ENCODE results near the gene SIRT7.
A peak's percentile ranks its signal among the peaks of the same experiment; 100 is the strongest.

The SIRT7 gene

DNA sequence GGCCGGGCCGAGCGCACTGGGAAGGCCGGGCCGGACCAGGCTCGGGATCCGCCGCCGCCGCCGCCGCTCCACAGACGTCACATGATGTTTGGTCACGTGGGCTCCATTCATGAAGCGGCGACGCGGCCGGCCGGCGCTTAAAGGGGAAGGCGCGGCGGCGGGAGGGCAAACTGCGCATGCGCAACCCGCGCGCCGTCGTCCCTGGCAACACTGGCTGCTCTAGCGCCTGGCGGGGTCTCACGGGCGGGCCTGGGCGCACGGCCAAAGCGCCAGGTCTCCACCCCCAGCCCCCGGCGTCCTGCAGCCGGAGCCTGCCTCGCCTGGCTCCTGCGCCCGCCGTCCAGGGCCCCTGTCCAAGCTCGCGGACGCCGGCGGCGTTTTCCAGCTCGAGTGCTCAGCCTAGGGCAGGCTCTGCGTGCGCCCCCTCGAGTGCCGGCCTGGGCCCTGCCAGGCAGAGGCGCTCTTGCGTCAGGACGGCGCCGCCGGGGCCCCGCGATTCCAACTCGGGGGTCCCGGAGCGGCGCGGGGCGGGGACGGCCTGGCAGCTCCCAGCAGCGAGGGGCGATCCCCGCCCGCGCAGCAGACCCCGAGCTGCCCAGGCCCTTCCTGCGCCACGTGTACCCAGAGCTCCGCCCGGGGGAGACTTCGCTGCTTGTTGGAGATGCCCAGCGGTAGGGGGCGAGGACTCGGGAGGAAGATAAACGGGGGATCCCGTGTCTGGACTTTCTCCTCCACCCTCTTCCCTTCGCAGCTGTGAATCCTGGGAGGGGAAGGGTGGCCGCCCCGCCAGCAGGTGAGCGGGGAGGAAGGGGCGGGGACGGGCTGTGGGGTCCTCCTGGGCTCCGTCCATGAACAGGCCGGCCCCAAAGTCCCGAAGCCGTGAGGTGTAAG is 9.9 kb upstream of the SIRT7 start, which contains the start of gene MAFG:
MAFG (minus strand) TSS at position 83 of the 891 bp plus-strand sequence. CDS start 4,550 bp downstream, outside the sequence.
- H3K79me2 ChIP-seq (ENCODE audit: low read length), result peaks cover 52% of the 10 kb centered on the region

DNA sequence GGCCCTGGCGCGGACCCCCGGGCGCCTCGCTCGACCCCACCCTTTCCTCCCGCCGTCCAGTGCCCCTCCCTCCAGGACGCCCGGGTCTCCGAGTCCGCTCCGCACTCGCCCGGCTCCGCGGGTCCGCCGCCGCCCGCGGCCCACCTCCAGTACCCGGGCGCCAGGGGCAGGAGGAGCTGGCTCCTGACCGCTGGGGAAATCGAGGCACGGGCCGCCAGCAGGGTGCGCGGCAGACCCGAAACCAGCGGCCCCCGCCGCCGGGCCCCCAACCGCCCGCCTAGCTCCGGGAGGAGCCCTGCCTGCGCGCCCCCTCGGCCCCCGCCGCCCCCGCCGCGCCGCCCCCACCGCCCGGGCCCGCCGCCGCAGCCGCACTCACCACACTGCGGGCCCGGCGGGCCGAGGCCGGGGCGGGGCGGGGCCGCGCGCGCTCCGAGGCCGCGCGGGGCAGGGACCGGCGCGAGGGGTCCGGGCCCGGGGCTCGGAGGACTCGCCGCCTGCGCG is 9.2 kb upstream of the SIRT7 start:
- Histone ChIP-seq H3K9ac (ENCODE audit: low read length) (peak overlapping the region; percentile 86), H3K79me2 (ENCODE audit: low read length) (peaks cover 59% of the 10 kb centered on the region), H4K20me1 (ENCODE audit: insufficient read depth, low read length) (peaks cover 24% of the 10 kb centered on the region), H3K4me2 (ENCODE audit: low read length) (peak overlapping the region; percentile 74), H2AFZ (ENCODE audit: low read depth, low read length) (no peak overlapping the region), H3K9me3 (ENCODE audit: insufficient read depth, low read length) (no peaks in the 10 kb centered on the region), H3K4me3 (ENCODE audit: low read length) (peak overlapping the region; percentile 95), H3K4me1 (ENCODE audit: low read length) (peaks cover 13% of the 10 kb centered on the region; the same call in 1 of the 2 replicates), H3K27me3 (ENCODE audit: low read depth, low read length) (no peaks in the 10 kb centered on the region), H3K27ac (ENCODE audit: low read length) (peak overlapping the region; percentile 69), H3K36me3 (replicated peaks; ENCODE audit: low read depth, low read length) (no peaks in the 10 kb centered on the region)
- TF ChIP-seq EZH2phosphoT487 (IDR thresholded peaks at IDR 0.05; ENCODE audit: low read depth), result no peak
- TF ChIP-seq, protein P1, sequence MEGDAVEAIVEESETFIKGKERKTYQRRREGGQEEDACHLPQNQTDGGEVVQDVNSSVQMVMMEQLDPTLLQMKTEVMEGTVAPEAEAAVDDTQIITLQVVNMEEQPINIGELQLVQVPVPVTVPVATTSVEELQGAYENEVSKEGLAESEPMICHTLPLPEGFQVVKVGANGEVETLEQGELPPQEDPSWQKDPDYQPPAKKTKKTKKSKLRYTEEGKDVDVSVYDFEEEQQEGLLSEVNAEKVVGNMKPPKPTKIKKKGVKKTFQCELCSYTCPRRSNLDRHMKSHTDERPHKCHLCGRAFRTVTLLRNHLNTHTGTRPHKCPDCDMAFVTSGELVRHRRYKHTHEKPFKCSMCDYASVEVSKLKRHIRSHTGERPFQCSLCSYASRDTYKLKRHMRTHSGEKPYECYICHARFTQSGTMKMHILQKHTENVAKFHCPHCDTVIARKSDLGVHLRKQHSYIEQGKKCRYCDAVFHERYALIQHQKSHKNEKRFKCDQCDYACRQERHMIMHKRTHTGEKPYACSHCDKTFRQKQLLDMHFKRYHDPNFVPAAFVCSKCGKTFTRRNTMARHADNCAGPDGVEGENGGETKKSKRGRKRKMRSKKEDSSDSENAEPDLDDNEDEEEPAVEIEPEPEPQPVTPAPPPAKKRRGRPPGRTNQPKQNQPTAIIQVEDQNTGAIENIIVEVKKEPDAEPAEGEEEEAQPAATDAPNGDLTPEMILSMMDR (IDR thresholded peaks at IDR 0.05; ENCODE audit: low read depth, low read length), result peak; percentile 8; the same call in 1 of the 2 replicates

More for the DNA sequence above, 9.9 kb upstream of the SIRT7 start, which contains the start of gene MAFG:
- H3K9ac ChIP-seq (ENCODE audit: low read length), result peak within 1 kb of the TSS; percentile 86
- peaks cover 13% of the 10 kb centered on the region; the same call in 1 of the 2 replicates for H3K4me1 ChIP-seq (ENCODE audit: low read length)
- H3K27ac ChIP-seq (ENCODE audit: low read length), result peak within 1 kb of the TSS; percentile 69
- TF ChIP-seq EZH2phosphoT487 (IDR thresholded peaks at IDR 0.05; ENCODE audit: low read depth), result no peak
- TF ChIP-seq, protein P1 (IDR thresholded peaks at IDR 0.05; ENCODE audit: low read depth, low read length), result peak; percentile 65
- no peaks in the 10 kb centered on the region for H3K36me3 ChIP-seq (replicated peaks; ENCODE audit: low read depth, low read length)
- peak within 1 kb of the TSS; percentile 80 for H3K4me2 ChIP-seq (ENCODE audit: low read length)
- H2AFZ ChIP-seq (ENCODE audit: low read depth, low read length), result no peak within 1 kb of the TSS
- peaks cover 24% of the 10 kb centered on the region for H4K20me1 ChIP-seq (ENCODE audit: insufficient read depth, low read length)
- peak within 1 kb of the TSS; percentile 95 for H3K4me3 ChIP-seq (ENCODE audit: low read length)
- H3K27me3 ChIP-seq (ENCODE audit: low read depth, low read length), result no peaks in the 10 kb centered on the region
- H3K9me3 ChIP-seq (ENCODE audit: insufficient read depth, low read length), result no peaks in the 10 kb centered on the region

DNA sequence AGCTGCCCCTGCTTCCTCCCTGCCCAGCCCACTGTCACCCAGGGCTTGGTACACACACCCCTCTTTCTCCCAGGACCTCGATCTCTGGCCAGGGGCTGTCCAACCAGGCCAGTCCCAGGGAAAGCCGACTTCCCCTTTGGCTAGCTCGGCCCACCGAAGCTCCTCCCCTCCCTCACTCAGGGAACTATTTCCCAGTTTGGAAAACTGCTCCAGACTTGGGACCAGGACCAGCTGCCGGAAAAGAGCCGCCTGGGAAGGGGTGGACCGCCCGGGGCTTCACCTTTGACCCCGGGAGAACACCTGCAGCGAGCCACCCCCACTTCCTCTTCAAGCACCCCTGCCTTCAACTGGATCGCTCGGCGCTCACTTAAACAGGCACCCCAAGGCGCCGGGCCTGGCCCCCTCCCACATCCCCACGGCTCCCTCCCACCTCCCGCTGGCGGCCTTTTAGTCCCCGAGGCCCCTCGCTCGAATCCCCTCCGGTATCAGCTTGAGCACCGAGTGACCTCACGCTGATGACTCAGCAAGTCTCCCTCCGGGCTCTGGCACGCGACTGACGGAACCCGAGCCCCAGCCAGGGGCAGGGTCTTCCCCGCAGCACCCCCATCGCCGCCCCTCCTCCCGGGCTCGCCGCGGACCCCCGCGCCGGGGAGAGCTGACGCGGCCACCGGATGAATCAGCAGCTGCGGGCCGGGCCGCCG is 8.6 kb upstream of the SIRT7 start:
- Histone ChIP-seq H3K36me3 (replicated peaks; ENCODE audit: low read depth, low read length) (no peaks in the 10 kb centered on the region), H3K79me2 (ENCODE audit: low read length) (peaks cover 64% of the 10 kb centered on the region)

More for the DNA sequence above, 8.6 kb upstream of the SIRT7 start:
- no peak overlapping the region for H2AFZ ChIP-seq (ENCODE audit: low read depth, low read length)
- H3K4me2 ChIP-seq (ENCODE audit: low read length), result peak overlapping the region; percentile 74
- H3K27me3 ChIP-seq (ENCODE audit: low read depth, low read length), result no peaks in the 10 kb centered on the region
- TF ChIP-seq, protein P1 (IDR thresholded peaks at IDR 0.05; ENCODE audit: low read depth, low read length), result no peak
- TF ChIP-seq EZH2phosphoT487 (IDR thresholded peaks at IDR 0.05; ENCODE audit: low read depth), result no peak
- no peaks in the 10 kb centered on the region for H3K9me3 ChIP-seq (ENCODE audit: insufficient read depth, low read length)
- H3K9ac ChIP-seq (ENCODE audit: low read length), result peak overlapping the region; percentile 86
- H4K20me1 ChIP-seq (ENCODE audit: insufficient read depth, low read length), result peaks cover 24% of the 10 kb centered on the region
- H3K4me3 ChIP-seq (ENCODE audit: low read length), result peak overlapping the region; percentile 95
- peaks cover 13% of the 10 kb centered on the region; the same call in 1 of the 2 replicates for H3K4me1 ChIP-seq (ENCODE audit: low read length)
- peak overlapping the region; percentile 69 for H3K27ac ChIP-seq (ENCODE audit: low read length)

Measured in OCI-LY3 (cell line).